ENCODE data around the gene IL22.

GRCh38 chr12:68231229-68231628, 22.2 kb downstream of the IL22 start:
- no peak for TF ChIP-seq CTCF (conservative IDR thresholded peaks at IDR 0.05; ENCODE audit: low read depth, low read length)
- no peak for TF ChIP-seq EZH2 (IDR thresholded peaks at IDR 0.05; ENCODE audit: low read length, unreplicated experiment)
- no peak for TF ChIP-seq EZH2phosphoT487 (IDR thresholded peaks at IDR 0.05; ENCODE audit: borderline replicate concordance, low read length)
